Stimulated activated CD4-positive, alpha-beta T cell treated with anti-CD3 and anti-CD28 coated beads, Interleukin-15, amount 100 ng/mL, for 24 hours (primary cell): ENCODE measurements around the gene CCL26.
"Not testable (repeated sequence)": the region's sequence is repeated elsewhere in the genome, so short reads cannot be mapped to it uniquely, and the experiment has no call there.

ENCODE experiments used
- DNase-seq: peaks from one replicate; pipeline ENCODE4 v3.0.0-alpha.2; 2020

CCL26 gene

GRCh38 chr7:75737856-75738603 lies 34.0 kb downstream of the CCL26 start:
- no peak for DNase-seq

GRCh38 chr7:75735581-75736350 lies 36.2 kb downstream of the CCL26 start:
- DNase-seq: no peak

GRCh38 chr7:75734586-75735458 lies 37.2 kb downstream of the CCL26 start:
- DNase-seq: no peak

- DNase-seq: no peak
Observed at GRCh38 chr7:75732764-75733630, 39.0 kb downstream of the CCL26 start.

GRCh38 chr7:75732016-75732521 lies 39.9 kb downstream of the CCL26 start:
- no peak for DNase-seq

DNA sequence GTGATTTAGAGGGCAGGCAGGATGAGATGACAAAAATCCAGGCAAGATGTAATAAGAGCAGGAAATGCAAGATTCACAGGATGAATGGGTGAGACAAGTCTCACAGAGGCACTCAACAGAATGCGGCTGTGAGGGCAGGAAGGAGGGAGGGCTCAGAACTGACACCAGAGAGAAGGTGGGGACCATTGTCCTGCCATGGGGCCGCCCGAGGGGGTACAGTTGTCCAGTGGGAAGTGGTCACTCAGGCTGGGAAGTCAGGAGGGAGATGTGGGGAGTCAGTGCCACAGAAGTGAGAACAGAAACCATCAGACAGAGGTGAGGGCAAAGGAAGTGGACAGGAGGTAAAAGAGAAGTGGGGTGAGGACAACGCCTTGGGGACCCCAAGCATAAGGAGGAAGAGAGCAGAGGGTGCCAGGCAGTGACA lies 42.1 kb downstream of the CCL26 start:
- no peak for DNase-seq

DNA sequence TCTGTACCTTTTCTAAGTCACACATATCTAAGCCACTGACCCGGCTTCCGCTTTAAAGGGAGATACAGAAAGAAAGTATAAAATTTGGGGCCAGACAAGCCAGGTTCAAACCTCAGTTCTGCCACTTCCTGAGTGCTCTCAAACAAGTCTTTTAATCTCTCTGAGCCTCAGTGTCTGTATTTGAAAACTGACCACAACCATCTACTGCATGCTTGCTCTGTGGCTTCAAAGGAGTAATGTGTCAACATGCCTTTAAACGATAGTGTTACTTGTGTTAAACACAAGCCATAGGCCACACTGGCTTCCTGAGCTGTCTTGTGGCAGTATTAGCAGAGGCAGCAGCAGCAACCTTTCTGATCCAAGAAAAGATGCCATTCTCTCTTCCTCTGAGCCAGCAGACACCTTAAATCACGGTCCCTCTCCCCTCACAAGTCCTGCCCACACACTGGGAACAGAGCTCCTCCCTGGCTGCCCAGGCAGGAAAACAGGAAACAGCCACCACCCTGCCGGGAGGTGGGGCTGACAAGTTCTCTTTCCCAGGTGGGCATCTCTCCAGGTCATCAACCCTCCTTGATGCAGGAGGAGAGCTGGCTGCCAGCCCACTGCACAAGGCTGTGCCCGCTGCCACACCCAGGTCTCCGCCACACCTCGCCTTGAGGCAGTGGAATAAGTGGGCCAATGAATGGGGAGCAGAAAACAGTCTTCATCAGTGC lies 44.0 kb downstream of the CCL26 start:
- no peak for DNase-seq

DNA sequence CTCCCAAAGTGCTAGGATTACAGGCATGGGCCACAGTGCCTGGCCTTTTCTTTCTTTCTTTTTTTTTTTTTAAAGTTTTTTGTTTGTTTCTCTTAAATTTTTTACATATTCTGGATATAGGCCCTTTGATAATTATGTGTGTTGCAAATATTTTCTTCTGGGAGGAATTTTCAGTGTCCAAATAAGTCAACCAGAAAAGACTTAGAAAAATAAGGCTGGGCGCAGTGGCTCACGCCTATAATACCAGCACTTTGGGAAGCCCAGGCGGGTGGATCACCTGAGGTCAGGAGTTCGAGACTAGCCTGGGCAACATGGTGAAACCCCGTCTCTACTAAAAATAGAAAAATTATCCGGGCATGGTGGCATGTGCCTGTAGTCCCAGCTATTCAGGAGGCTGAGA lies 44.7 kb downstream of the CCL26 start:
- DNase-seq: not testable (repeated sequence)

- no peak for DNase-seq
Observed at GRCh38 chr7:75725306-75725705, 46.7 kb downstream of the CCL26 start.

DNA sequence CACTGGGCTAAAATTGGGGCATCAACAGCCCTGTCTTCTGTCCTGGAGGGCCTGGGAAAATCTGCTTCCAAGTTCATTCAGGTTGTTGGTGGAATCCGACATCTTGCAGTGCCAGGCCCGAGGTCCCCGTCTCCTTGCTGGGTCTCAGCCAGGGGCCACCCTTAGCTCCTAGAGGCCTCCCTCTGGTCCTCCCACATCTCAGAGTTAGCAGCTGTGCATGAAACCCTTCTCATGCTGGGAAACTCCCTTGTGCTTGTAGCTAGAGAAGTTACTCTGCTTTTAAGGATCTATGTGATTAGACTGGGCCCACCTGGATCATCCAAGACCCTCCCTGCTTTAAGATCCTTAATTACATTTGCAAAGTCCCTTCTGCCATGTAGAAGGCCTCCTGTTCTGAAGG lies 48.6 kb downstream of the CCL26 start:
- DNase-seq: no peak

DNA sequence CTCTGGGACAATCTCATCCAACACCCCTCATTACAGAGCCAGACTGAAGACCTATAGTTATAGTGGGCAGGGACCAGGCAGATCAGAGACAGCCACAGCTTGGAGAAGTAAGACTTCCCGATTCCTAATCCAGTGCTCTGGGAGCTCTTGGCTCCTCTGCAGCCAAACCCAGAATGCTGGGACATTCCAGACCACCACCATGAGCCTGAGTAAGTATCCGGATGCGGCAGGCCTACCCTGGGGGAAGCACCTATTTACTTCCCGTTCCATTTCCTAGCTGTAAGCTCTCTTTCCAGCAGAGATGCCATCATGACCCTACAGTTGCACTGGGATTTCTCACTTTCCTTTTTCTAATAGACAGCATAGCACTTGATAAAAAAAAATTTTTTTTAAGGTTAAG lies 49.6 kb downstream of the CCL26 start:
- DNase-seq: no peak

DNA sequence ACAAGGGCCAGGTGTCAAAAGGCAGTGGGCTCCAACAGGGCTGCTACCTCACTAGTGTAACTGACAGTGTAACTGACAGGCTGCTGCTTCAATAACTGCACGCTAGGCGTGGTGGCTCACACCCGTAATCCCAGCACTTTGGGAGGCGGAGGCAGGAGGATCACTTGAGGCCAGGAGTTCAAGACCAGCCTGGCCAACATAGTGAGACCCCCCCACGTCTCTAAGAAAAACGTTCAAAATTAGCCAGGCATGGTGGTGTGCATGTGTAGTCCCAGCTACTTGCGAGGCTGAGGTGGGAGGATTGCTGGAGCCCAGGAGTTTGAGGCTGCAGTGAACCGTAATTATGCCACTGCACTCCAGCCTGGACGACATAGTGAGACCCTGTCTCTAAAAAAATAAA lies 50.1 kb downstream of the CCL26 start:
- DNase-seq: not testable (repeated sequence)

DNA sequence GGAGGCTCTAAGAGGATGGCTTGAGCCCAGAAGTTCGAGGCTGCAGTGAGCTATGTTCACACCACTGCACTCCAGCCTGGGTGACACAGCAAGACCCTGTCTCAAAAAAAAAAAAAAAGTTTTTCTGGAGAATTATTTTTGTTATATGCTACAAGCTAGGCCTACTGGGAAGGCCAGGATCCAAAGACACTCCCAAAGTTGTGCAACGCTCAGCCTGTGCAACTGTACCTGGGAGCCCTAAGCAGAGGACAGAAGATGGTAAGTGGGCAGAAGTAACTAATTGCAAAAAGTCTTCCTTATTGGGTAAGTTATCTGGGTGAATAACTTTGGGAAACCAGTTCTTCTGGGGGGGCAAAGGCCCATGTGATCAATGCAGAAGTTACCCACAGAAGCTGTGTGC lies 50.6 kb downstream of the CCL26 start:
- no peak for DNase-seq

DNA sequence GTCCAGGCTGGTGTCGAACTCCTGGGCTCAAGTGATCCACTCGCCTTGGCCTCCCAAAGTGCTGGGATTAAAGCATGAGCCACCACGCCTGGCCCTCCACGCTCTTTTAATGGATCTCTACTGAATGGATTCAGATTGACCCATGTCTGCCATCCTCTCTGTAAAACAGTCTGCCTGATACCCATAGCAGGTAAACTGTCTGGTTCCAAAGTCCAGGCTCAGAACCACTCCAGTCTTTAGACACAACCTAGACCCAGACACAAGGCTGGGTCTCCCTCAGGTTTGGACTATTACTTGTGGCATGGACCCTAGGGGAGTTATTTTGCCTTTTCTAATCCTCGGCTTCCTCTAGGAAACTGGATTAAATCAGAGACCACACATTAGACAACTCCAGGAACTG lies 52.4 kb downstream of the CCL26 start:
- DNase-seq: no peak
